OCI-LY1 (cell line): ENCODE data around the gene OR1K1.

Source experiments
- EZH2 ChIP-seq: fragments of 200-600 bp; sonication (generic), shearing (Covaris generic); IDR thresholded peaks from 2 replicates; pipeline ENCODE4 v1.8.0; 2017; ENCODE audit warnings: borderline replicate concordance, mixed run types, mild to moderate bottlenecking, antibody characterized with exemption, low read length, moderate library complexity, mixed read lengths
- TF ChIP-seq, protein P1 (sequence below): fragments of 200-600 bp; sonication (generic), shearing (Covaris generic); IDR thresholded peaks from 2 replicates; pipeline ENCODE4 v1.5.1; 2017; ENCODE audit warnings: mild to moderate bottlenecking, antibody characterized with exemption, low read length, moderate library complexity, mixed read lengths

DNA sequence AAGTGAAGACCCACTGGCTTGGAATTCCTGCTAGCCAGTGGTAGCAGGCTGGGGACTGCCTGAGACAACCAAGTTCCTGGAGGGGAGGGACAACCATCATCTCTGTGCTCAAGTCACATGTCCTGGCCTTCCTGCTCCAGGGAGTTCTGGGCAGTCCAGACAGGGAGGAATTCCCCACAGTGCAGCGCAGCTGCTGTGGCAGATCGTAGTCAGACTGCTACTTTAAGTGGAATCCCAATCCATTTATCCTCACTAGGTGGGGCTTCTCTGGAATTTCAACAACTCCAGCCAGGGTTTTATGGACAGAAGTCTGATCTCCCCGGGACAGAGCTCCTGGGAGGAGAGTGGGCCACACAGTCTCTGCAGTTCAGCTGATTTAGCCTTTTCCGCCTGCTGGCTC lies 32.1 kb upstream of the OR1K1 start:
- TF ChIP-seq, protein P1, sequence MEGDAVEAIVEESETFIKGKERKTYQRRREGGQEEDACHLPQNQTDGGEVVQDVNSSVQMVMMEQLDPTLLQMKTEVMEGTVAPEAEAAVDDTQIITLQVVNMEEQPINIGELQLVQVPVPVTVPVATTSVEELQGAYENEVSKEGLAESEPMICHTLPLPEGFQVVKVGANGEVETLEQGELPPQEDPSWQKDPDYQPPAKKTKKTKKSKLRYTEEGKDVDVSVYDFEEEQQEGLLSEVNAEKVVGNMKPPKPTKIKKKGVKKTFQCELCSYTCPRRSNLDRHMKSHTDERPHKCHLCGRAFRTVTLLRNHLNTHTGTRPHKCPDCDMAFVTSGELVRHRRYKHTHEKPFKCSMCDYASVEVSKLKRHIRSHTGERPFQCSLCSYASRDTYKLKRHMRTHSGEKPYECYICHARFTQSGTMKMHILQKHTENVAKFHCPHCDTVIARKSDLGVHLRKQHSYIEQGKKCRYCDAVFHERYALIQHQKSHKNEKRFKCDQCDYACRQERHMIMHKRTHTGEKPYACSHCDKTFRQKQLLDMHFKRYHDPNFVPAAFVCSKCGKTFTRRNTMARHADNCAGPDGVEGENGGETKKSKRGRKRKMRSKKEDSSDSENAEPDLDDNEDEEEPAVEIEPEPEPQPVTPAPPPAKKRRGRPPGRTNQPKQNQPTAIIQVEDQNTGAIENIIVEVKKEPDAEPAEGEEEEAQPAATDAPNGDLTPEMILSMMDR, result no peak
- TF ChIP-seq EZH2, result no peak
